Tibial nerve (tissue), 4 donors: ENCODE measurements around the gene HAX1.
"Not testable (repeated sequence)": the region's sequence is repeated elsewhere in the genome, so short reads cannot be mapped to it uniquely, and the experiment has no call there.

ENCODE experiments used
- CTCF ChIP-seq, 5 experiments: fragments of 200-600 bp in 3 of 5; fragments of 450-650 bp in 2 of 5; sonication (generic) in 3 of 5; IDR thresholded peaks; one replicate each; pipeline ENCODE4 v1.5.1; 2016 to 2019; ENCODE audit warnings: antibody characterized with exemption in 5 of 5, mild to moderate bottlenecking in 3 of 5, moderate library complexity in 2 of 5
- EP300 ChIP-seq, 2 donors: sonication (generic); formaldehyde crosslinking; IDR thresholded peaks; one replicate each; pipeline ENCODE4 v1.6.1; 2017; ENCODE audit warnings: antibody characterized with exemption in 2 of 2, mild to moderate bottlenecking in 1 of 2

DNA sequence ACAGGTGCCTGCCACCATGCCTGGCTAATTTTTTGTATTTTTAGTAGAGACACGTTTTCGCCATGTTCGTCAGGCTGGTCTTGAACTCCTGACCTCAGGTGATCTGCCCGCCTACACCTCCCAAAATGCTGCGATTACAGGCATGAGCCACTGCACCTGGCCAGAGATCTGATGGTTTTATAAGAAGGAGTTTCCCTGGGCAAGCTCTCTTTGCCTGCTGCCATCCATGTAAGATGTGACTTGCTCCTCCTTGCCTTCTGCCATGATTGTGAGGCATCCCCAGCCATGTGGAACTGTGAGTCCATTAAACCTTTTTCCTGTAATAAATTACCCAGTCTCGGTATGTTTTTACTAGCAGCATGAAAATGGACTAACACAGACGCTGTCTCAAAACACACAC is 36.7 kb downstream of the HAX1 start:
- not testable (repeated sequence) for TF ChIP-seq CTCF, EP300 (IDR thresholded peaks at IDR 0.05)
